ENCODE measurements around the gene PDIA6.
"Not testable (repeated sequence)": the region's sequence is repeated elsewhere in the genome, so short reads cannot be mapped to it uniquely, and the experiment has no call there.

Gene PDIA6

GRCh38 chr2:10810202-10811161 lies 2.1 kb downstream of the PDIA6 start:
- no peak for DNase-seq (ENCODE audit: low read depth in 3 of 3)

- DNase-seq (ENCODE audit: low read depth in 3 of 3), result no peak
Measured at GRCh38 chr2:10806543-10806942, 6.0 kb downstream of the PDIA6 start.

DNA sequence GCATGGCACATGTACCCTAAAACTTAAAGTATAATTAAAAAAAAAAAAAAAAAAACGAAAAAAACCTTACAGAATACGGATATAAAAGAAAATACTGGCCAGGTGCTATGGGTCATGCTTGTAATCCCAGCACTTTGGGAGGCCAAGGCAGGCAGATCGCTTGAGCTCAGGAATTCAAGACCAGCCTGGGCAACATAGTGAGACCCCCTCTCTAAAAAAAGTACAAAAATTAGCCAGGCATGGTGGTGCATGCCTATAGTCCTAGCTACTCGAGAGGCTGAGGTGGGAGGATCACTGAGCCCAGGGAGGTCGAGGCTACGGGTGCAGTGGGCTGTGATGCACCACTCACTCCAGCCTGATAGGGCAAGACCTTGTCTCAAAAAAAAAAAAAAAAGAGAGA lies 6.6 kb downstream of the PDIA6 start:
- DNase-seq (ENCODE audit: low read depth in 3 of 3), result not testable (repeated sequence)

- DNase-seq (ENCODE audit: low read depth in 3 of 3), result no peak
Measured at GRCh38 chr2:10802657-10803056, 9.9 kb downstream of the PDIA6 start.

DNA sequence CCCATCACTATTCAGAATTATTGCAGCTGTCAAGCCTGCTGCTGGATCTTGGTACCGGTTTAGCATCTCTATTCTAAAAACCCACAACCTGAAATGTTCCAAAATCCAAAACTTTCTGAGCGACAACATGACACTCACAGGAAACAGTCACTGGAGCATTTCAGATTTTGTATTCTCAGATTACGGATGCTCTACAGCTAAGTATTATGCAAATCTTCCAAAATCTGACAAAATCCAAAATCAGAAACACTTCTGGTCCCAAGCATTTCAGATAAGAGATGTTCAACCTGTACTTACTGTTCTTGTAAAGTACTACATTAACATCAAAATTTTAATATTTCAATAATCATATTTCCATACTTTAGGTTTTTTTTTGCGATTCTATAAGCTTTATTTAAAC lies 12.4 kb downstream of the PDIA6 start:
- DNase-seq (ENCODE audit: low read depth in 3 of 3), result no peak

GRCh38 chr2:10798783-10799182 lies 13.8 kb downstream of the PDIA6 start:
- DNase-seq (ENCODE audit: low read depth in 3 of 3), result no peak

DNA sequence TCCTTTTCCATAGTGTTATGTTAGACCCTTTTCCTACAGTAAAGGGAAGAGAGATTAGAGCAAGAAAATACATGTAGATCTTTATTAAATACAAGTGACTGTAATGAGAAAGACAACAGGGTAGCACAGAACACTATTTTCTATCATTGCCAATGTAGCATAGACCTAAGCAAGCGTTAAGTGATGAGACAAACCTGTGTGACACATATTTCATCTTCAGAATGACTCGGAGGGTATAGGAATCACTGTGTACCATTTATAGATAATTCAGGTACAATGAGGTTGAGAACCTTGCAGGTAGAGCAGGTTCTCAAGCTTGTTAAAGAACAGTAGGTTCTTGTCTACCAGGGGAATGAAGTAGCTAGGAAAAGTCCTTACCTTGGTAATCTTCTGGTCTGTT lies 15.9 kb downstream of the PDIA6 start:
- no peak for DNase-seq (ENCODE audit: low read depth in 3 of 3)

DNA sequence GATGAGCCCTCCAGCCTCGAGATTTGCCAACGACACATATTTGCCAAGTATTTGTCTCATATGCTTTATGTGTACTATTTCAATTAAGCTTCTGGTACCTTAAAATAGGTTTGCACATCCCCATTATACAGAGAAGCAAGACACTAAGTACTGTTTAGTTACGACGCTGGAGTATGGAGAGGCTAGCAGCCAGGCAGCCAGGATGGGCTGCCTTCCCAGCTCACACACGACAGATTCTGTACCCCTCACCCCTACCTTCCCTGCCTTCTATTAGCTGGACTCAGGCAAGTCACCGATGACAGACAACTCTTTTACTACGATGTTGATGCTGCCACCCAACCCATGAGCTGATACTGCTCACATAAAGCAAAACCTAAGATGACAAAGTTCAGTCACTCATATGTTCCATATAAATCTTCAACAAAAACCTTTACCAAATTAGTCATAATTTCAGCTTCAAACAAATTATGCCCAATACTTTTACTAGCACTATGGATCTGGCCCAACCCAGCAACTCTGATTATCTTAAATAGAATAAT lies 17.0 kb downstream of the PDIA6 start:
- no peak for DNase-seq (ENCODE audit: low read depth in 3 of 3)

GRCh38 chr2:10794876-10795275 lies 17.7 kb downstream of the PDIA6 start:
- no peak for DNase-seq (ENCODE audit: low read depth in 3 of 3)

- no peak for DNase-seq (ENCODE audit: low read depth in 3 of 3)
Measured at GRCh38 chr2:10793816-10794215, 18.8 kb downstream of the PDIA6 start.

DNA sequence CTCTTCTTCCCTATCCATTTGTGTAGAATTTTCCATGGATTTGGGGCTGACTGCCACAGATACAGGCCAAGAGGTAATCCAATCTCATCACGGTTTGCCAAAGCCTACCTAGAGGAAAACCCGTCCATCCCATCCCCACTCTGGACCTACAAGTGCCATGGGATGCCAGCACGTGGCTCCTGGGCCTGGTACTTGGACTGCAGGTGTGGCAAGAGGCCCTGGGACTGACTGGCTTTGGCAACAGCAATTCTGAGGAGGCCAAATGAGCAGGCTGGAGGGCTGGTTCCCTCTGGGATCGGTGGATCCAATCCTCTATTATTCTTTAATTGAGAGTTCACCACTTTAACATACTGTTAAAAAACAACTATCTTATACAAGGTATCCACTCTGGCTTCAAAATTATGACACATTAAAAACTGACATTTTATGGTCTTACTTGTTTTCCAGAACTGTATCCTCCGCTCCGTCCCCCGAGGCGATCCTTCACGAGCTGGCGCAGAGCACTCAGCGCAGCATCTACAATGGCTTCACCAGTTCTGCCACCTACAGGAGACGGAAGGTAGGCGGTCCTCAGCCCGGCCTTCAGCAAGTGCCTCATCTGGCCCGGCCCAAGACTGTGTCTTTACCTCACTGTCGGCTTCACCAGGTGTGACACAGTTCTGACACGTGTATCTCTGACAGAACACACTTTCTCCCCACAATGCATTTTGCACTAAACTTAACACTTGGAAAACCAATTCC lies 19.8 kb downstream of the PDIA6 start:
- no peak for DNase-seq (ENCODE audit: low read depth in 3 of 3)

DNA sequence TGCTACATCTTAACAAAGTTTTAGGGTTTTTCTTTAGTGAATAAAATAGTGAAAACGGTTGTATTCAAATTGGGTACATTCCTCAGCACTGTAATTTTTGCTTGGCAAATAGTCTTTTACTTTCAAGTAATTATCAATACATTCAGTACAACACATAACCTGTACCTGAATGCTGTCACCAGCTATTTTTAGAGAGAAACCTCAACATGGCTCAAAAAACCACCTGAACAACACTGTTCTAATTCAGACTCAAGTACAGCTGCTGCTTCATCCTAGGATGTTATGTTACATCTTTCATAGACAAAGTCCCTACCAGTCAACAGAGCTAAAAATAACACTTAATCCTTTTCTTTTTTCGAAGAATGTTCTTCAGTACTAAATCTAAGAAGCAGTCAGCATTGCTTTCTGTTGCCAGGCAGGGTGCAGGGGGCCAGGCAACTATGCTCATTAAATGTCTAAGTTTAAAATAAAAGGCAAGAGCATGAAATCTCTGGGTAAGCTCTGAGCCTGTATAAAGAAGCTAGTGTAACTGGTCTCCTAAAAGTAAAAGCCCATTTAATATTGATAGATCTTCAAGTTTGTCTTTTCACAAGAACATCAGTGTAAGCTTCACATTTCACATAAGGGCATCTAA lies 20.5 kb downstream of the PDIA6 start:
- no peak for DNase-seq (ENCODE audit: low read depth in 3 of 3)

DNA sequence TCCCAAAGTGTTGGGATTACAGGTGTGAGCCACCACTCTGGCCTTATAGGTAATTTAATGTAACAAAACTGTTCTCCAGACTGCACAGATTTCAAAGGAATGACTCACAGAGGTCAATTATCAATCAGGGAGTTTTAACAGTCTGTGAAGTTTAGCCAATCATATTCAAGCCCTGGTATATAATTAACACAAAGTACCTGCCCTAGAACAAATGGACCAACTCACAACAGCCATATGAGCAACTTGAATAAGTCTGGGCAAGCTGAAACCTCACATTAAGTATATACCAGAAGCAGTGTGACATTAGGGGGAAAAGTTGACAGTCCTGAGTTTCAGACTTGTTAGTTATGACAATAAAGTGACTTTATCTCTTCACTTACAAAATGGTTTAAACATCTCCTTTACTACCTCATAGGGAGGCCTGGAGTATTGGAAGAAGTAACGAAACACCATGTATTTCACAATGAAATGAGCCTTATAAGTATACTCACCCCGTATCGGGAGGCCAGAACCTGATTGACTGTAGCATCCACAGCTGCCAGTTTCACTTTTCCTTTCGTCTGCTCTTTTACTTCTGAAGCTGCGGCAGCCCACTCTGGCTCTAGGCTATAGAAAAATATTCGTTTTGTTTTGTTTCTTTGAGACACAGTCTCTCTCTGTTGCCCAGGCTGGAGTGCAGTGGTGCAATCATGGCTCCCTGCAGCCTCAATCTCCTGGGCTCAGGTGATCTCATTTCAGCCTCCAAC lies 22.2 kb downstream of the PDIA6 start:
- DNase-seq (ENCODE audit: low read depth in 3 of 3), result no peak

GRCh38 chr2:10788855-10789254 lies 23.7 kb downstream of the PDIA6 start:
- DNase-seq (ENCODE audit: low read depth in 3 of 3), result no peak

- DNase-seq (ENCODE audit: low read depth in 3 of 3), result peak in 1 of 3 donors; percentile 23
Measured at GRCh38 chr2:10787176-10787968, 25.2 kb downstream of the PDIA6 start.

DNA sequence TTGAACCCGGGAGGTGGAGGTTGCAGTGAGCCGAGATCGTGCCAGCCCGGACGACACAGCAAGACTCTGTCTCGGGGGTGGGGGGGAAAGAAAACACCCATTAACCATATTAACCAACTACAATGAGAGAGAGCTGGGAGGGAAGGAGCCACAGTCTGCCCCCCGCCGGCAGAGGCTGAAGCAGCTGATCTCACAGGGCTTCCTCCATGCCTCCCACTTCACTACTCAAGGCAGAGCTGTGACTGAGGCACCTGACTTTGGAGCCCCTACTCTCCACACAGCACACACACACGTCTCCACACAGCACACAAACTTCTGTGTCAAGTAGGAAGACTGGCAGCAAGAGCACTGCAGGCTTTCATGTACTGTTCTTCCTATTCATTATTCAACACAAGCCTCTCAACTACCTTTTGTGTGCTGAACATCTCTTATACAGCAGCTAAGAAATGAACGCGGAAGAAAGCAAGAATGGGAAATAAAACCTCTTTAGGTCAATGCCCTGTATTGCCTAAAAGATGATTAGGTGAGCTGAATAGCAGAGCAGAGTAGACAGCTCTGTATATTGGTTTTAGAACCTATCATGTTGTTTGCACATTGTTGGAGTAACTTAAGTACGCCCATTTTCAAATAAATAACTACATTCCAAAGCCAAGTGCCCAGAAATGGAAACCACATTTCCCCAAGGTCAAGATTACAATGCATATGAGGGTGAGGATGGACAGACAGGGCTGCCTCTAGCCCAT lies 26.2 kb downstream of the PDIA6 start:
- no peak for DNase-seq (ENCODE audit: low read depth in 3 of 3)

DNA sequence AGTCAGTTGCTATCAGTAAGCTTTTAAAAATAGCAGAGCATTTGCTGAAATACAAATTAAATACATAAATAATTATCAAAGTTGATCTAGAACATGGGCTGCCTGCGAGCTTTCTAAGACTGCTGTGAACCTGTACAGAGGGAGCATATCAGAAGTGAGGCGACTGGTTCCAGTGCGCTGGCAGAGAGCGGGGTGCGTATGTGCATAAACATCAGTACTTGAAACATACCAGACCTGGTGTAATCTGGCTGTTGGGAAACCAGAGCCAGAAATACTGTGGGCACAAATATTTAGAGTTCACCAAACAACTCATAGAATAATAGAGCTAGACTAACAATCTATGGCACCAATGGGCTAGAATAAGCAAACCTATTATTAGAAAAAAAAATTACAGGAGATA lies 27.3 kb downstream of the PDIA6 start:
- DNase-seq (ENCODE audit: low read depth in 3 of 3), result no peak

DNA sequence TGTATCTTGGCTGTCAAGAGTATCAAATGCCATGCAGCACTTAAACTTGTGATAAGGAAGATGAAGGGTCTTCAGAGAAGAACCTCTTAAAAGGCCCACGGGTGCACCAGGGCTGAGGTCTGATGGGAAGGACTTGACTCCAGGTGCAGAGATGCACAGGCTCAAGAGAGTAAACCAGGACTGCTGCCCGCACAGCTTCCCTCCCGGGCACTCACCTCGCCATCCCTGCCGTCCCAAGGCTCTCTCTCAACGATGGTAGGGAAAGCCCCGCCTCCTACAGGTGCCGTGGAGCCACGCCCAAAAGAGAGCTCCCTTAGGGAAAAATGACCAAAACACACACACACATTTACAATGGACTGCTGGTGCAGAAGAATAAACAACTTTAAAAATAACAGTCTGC lies 27.9 kb downstream of the PDIA6 start:
- no peak for DNase-seq (ENCODE audit: low read depth in 3 of 3)

DNA sequence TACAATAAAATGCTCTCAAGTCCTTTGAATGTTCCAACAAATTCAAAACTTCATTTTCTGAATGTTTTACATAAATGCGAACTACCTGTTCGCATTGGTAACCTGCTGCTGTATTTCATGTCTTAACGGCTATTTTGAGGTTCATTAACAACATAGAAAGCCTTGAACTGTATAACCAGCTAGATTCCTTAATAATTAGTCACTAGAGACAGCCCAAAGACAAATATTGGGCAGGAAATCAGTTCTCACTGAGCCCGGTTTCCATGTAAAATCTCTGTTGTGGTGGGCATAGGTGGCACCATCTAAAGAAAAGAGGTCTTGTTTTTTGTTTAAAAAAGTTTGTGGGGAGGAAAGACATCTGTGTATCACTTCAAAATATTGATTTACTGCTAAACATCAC lies 29.2 kb downstream of the PDIA6 start:
- no peak for DNase-seq (ENCODE audit: low read depth in 3 of 3)

DNA sequence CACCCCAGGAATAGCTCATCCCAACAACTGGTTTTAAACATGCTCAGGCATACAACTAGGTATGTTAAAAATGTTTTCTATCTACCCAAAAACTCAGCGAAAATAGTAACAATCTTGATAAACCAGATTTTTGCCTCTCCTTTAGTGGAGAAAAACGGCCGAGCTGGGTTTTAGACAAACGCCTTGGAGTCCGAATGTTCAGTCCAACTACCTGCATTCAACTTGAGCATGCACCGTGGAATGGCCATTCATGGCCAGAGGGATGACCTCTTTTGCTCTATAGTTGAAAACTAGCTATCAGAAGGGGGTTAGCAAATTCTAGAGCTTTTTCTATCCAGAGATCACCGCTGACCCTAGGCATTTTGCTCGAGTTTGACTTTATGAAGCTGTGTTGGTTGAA lies 30.8 kb downstream of the PDIA6 start:
- no peak for DNase-seq (ENCODE audit: low read depth in 3 of 3)
